GM21515 (cell line): ENCODE results near the gene HES2.
"Not testable (repeated sequence)": the region's sequence is repeated elsewhere in the genome, so short reads cannot be mapped to it uniquely, and the experiment has no call there.

Experiments used
- ATAC-seq: cut with Tn5 transposase; IDR thresholded peaks from one replicate; pipeline ENCODE4 v1.9.1; 2021; ENCODE audit not compliant: unreplicated experiment

The HES2 gene

DNA sequence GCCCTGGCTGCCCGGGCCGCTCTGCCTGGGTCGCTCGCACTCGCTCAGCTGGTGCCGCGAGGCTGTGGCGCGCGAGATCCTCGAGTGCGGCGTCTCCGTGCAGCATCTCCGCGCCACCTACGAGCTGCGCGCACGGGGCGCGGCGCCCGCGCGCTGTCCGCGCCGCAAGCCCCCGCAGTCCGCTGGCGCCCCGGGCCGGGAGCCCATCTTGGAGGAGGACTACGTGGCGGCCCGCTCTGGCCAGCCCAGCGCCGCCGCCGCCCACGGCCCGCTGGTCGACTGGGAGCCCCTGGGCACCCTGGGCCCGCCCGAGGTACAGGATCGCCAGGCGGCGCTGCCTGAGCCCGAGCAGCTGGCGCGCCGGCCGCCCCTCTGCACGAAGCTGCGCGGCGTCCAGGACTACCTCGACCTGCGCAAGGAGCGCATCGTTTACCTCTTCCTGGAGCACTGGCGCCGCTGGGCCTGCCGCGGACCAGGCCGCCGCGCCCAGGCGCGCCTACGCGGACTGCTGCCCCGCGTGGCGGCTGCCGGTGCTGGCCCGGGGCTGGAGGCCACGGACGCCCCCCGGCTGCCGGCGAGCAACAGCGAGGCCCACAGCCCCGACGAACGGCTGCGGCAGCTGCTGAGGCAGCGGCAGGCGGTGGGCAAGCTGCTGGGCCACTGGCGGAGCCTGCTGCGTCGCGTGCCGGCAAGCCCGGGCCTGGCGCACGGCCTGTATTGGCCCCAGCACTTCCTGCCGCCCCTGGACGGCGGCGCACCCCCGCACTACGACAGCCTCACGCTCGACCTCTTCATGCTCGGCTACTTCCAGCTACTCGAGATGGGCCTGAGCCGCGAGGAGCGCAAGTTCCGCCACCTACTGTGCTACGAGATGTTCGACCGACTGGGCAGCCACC lies 35.4 kb upstream of the HES2 start:
- no peak for ATAC-seq

- not testable (repeated sequence) for ATAC-seq
Measured at GRCh38 chr1:6453895-6454855, 34.5 kb upstream of the HES2 start.

- ATAC-seq = no peak
Measured at GRCh38 chr1:6450943-6451373, 31.2 kb upstream of the HES2 start.

- ATAC-seq = not testable (repeated sequence)
Measured at GRCh38 chr1:6450486-6450885, 30.8 kb upstream of the HES2 start.

GRCh38 chr1:6450005-6450450 lies 30.3 kb upstream of the HES2 start:
- no peak for ATAC-seq

GRCh38 chr1:6448749-6449631 lies 29.3 kb upstream of the HES2 start:
- no peak for ATAC-seq

DNA sequence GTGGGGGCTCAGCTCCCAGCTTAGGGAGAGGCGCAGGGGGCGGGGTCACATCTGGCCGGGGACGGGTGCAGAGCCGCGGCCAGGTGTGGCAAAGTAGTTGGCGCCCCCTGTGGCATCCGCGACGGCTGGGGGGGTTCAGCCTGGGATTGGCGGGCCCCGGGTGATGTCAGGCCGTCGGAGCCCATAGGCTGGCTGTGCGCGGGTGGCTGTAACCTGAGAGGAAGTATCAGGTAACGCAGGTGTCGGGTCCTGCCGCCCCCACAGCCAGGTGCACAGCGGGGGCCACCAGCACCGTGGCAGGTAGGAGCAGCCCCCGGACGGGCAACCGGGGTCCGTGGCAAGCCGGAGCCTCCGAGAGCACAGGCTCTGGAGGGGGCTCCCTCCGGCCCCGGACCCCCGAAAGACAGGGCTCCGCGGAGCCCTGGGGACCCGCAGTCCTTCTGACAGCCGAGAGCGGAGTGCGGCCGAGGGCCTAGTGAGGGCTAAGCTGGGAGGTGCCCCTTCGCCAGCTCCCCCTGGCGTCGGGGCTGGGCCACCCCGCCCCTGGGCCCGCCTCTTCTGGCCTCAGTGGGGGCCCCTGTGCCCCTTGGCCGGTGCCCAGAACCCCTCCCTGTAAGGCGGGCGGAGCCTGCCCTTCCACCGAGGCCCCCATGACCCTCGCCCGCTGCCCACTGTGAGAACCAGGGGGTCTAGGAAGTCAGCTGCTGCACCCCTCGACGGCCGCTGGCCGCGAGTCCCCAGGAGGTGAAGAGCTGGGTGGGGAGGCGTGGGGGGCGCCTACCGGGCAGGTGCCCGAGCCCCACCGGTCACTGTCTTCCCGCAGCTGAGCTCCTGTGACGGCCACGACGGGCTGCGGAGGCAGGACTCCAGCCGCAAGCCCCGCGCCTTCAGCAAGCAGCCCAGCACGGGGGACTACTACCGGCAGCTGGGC lies 28.4 kb upstream of the HES2 start:
- ATAC-seq = no peak

- ATAC-seq = no peak
Measured at GRCh38 chr1:6447016-6447817, 27.5 kb upstream of the HES2 start.

GRCh38 chr1:6446665-6447015 lies 26.9 kb upstream of the HES2 start:
- ATAC-seq = no peak

DNA sequence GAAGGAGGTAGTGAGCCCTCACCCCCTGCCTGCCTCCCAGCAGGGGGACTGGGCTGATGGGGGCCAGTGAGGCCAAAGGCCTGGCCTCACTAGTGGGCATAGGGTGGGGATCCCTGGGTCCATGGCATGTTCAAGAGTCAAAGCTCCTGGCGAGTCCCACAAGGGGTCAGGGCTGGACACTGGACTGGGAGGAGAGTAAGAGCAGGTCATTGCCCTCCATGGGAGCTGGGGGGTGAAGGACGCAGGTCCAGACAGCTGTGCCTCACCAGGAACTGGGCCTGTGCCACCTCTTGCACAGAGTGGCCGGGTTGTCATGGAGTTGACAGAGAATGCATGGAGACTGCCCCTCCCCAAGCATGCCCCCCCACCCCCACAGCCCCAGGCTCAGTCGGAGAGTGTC lies 26.2 kb upstream of the HES2 start:
- ATAC-seq = not testable (repeated sequence)

DNA sequence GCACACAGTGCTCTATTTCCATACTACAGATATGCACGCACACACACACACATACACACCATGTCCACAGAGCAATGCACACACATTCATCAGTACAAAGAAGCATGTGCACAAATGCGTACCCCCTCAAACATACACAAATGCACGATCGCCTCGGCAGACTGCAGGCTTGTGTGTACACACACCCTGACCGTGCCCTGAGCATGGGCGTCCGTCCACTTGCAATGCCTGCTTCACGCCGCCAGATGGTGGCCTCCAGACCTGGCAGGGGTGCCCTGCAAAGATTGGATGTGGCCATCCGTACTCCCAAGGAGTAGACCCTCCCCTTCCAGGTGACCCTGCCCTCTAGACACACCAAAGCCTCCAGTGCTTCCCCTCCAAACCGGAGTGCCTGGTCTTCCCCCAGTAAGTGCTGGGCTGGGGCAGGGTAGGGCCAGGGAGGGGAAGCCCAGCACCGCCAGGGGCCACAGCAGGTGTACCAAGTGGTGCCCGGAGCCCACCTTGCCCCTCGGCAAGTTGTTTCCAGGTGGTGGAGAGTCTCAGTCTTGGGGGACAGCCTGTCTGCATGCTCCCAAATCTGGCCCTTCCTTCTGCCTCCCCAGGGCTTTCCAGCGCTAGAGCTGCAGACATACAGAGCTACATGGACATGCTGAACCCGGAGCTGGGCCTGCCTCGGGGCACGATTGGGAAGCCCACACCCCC lies 25.5 kb upstream of the HES2 start:
- no peak for ATAC-seq

GRCh38 chr1:6444377-6444776 lies 24.7 kb upstream of the HES2 start:
- no peak for ATAC-seq

GRCh38 chr1:6443339-6444115 lies 23.8 kb upstream of the HES2 start:
- no peak for ATAC-seq

- no peak for ATAC-seq
Measured at GRCh38 chr1:6441586-6441985, 21.9 kb upstream of the HES2 start.

GRCh38 chr1:6440198-6441126 lies 20.7 kb upstream of the HES2 start:
- ATAC-seq = no peak

GRCh38 chr1:6438047-6438525 lies 18.4 kb upstream of the HES2 start:
- no peak for ATAC-seq
